H9 (cell line): Measurements from ENCODE around the gene FAS. TPM values are rescaled to one million over a fixed set of nuclear protein-coding genes. Genes with fewer than 3 reads are reported as not detected.

Experiments used
- DNase-seq: peaks from one replicate; pipeline ENCODE4 v3.0.0-alpha.2; 2017
- H2AFZ ChIP-seq: one replicate; pipeline ENCODE4 v1.6.1; 2013; ENCODE audit warnings: mild to moderate bottlenecking, low read length, control low read depth, moderate library complexity
- H2AK5ac ChIP-seq: 2 replicates; pipeline ENCODE4 v1.6.1; 2013; ENCODE audit warnings: low read length, control low read depth, mixed read lengths; ENCODE audit not compliant: insufficient read length
- H2BK120ac ChIP-seq: one replicate; pipeline ENCODE4 v1.6.1; 2013; ENCODE audit warnings: low read depth, mild to moderate bottlenecking, low read length, control low read depth, inconsistent platforms; ENCODE audit not compliant: poor library complexity, severe bottlenecking
- H2BK12ac ChIP-seq: 2 replicates; pipeline ENCODE4 v1.6.1; 2013; ENCODE audit warnings: low read length, control low read depth, mixed read lengths, low read depth; ENCODE audit not compliant: insufficient read length
- H2BK15ac ChIP-seq: 2 replicates; pipeline ENCODE4 v1.6.1; 2013; ENCODE audit warnings: low read depth, low read length, control low read depth
- H2BK20ac ChIP-seq: one replicate; pipeline ENCODE4 v1.6.1; 2013; ENCODE audit warnings: low read depth, mild to moderate bottlenecking, low read length, control low read depth, inconsistent platforms; ENCODE audit not compliant: poor library complexity, severe bottlenecking
- H2BK5ac ChIP-seq: 2 replicates; pipeline ENCODE4 v1.6.1; 2013; ENCODE audit warnings: low read length, control low read depth, mixed read lengths; ENCODE audit not compliant: insufficient read length
- H3K14ac ChIP-seq: 2 replicates; pipeline ENCODE4 v1.6.1; 2013; ENCODE audit warnings: low read length, control low read depth; ENCODE audit not compliant: insufficient read depth
- H3K18ac ChIP-seq: 2 replicates; pipeline ENCODE4 v1.6.1; 2013; ENCODE audit warnings: low read depth, mild to moderate bottlenecking, mixed read lengths, low read length, control low read depth; ENCODE audit not compliant: insufficient read length
- H3K23ac ChIP-seq: 2 replicates; pipeline ENCODE4 v1.6.1; 2013; ENCODE audit warnings: low read length, control low read depth, mixed read lengths, low read depth; ENCODE audit not compliant: insufficient read length
- H3K23me2 ChIP-seq: 2 replicates; pipeline ENCODE4 v1.6.1; 2013; ENCODE audit warnings: low read depth, mild to moderate bottlenecking, mixed read lengths, low read length, control low read depth; ENCODE audit not compliant: insufficient read length, poor library complexity, severe bottlenecking
- H3K27ac ChIP-seq: 2 replicates; pipeline ENCODE4 v1.5.1; 2013; ENCODE audit warnings: low read length, control low read depth, mixed read lengths, low read depth; ENCODE audit not compliant: insufficient read length
- H3K27me3 ChIP-seq: 2 replicates; pipeline ENCODE4 v1.6.1; 2013; ENCODE audit warnings: low read length, control low read depth, inconsistent platforms; ENCODE audit not compliant: insufficient read depth
- H3K4ac ChIP-seq: 2 replicates; pipeline ENCODE4 v1.6.1; 2013; ENCODE audit warnings: low read depth, mild to moderate bottlenecking, control low read depth, inconsistent platforms, low read length, moderate library complexity
- H3K4me1 ChIP-seq: 2 replicates; pipeline ENCODE4 v1.6.1; 2013; ENCODE audit warnings: low read length, control low read depth, inconsistent platforms; ENCODE audit not compliant: insufficient read depth
- H3K4me2 ChIP-seq: 2 replicates; pipeline ENCODE4 v1.6.1; 2013; ENCODE audit warnings: low read length, control low read depth, mixed read lengths; ENCODE audit not compliant: insufficient read length, insufficient read depth
- H3K56ac ChIP-seq: 2 replicates; pipeline ENCODE4 v1.6.1; 2013; ENCODE audit warnings: low read depth, mild to moderate bottlenecking, mixed read lengths, low read length, control low read depth; ENCODE audit not compliant: insufficient read length
- H3K79me1 ChIP-seq: 2 replicates; pipeline ENCODE4 v1.6.1; 2013; ENCODE audit warnings: low read depth, mild to moderate bottlenecking, moderate library complexity, low read length, control low read depth, inconsistent platforms; ENCODE audit not compliant: insufficient read depth, poor library complexity, severe bottlenecking
- H3K79me2 ChIP-seq: 2 replicates; pipeline ENCODE4 v1.6.1; 2013; ENCODE audit warnings: low read length, control low read depth, inconsistent platforms; ENCODE audit not compliant: insufficient read depth
- H3K9ac ChIP-seq: 2 replicates; pipeline ENCODE4 v1.6.1; 2013; ENCODE audit warnings: low read length, control low read depth, mixed read lengths; ENCODE audit not compliant: insufficient read length; ENCODE audit errors: extremely low read depth
- H3K9me3 ChIP-seq: one replicate; pipeline ENCODE4 v1.6.1; 2013; ENCODE audit warnings: low read depth, low read length, inconsistent platforms; ENCODE audit not compliant: control insufficient read depth
- H3T11ph ChIP-seq: one replicate; pipeline ENCODE4 v1.6.1; 2013; ENCODE audit warnings: mild to moderate bottlenecking, low read length, control low read depth, inconsistent platforms
- H4K20me1 ChIP-seq: one replicate; pipeline ENCODE4 v1.6.1; 2013; ENCODE audit not compliant: control insufficient read depth, insufficient read length, insufficient read depth
- H4K5ac ChIP-seq: 2 replicates; pipeline ENCODE4 v1.6.1; 2013; ENCODE audit warnings: low read depth, mild to moderate bottlenecking, mixed read lengths, low read length, control low read depth; ENCODE audit not compliant: insufficient read length
- H4K8ac ChIP-seq: replicated peaks from 2 replicates; pipeline ENCODE4 v1.6.1; 2013; ENCODE audit warnings: low read length, control low read depth, mixed read lengths, low read depth; ENCODE audit not compliant: insufficient read length
- H4K91ac ChIP-seq: 2 replicates; pipeline ENCODE4 v1.6.1; 2013; ENCODE audit warnings: low read depth, mild to moderate bottlenecking, moderate library complexity, mixed read lengths, low read length, control low read depth; ENCODE audit not compliant: insufficient read length
- H3K27ac Mint-ChIP-seq, 3 experiments: 2 replicates in 2 of 3; 3 replicates in 1 of 3; pipeline ENCODE4 v1.8.0; 2020 to 2021; ENCODE audit warnings: mixed read lengths in 3 of 3, mild to moderate bottlenecking in 1 of 3, moderate library complexity in 1 of 3
- H3K27me3 Mint-ChIP-seq: 2 replicates; pipeline ENCODE4 v1.8.0; 2021; ENCODE audit warnings: low read depth, mild to moderate bottlenecking, moderate library complexity, mixed read lengths
- H3K36me3 Mint-ChIP-seq, 3 experiments: 2 replicates in 2 of 3; 3 replicates in 1 of 3; pipeline ENCODE4 v1.8.0; 2020 to 2021; ENCODE audit warnings: low read depth in 3 of 3, mixed read lengths in 3 of 3; ENCODE audit not compliant: insufficient read depth in 1 of 3
- H3K4me1 Mint-ChIP-seq, 2 experiments: 2 replicates each; pipeline ENCODE4 v1.8.0; 2020; ENCODE audit warnings: mixed read lengths in 2 of 2
- H3K4me3 Mint-ChIP-seq, 2 experiments: 2 replicates in 1 of 2; 3 replicates in 1 of 2; pipeline ENCODE4 v1.8.0; 2020 to 2021; ENCODE audit warnings: mild to moderate bottlenecking in 2 of 2, mixed read lengths in 2 of 2, moderate library complexity in 1 of 2
- H3K9me3 Mint-ChIP-seq, 2 experiments: 2 replicates in 1 of 2; 3 replicates in 1 of 2; pipeline ENCODE4 v1.8.0; 2020; ENCODE audit warnings: mild to moderate bottlenecking in 2 of 2, mixed read lengths in 2 of 2, moderate library complexity in 1 of 2
- CTCF ChIP-seq: fragments of 200-600 bp; sonication (generic); conservative IDR thresholded peaks from 3 replicates; pipeline ENCODE4 v1.8.0; 2021; ENCODE audit warnings: antibody characterized with exemption, mild to moderate bottlenecking
- total RNA-seq: library from RNA; stranded (reverse); gene quantifications from 2 replicates; pipeline ENCODE4 v1.2.1, GENCODE V29; 2021

FAS gene
- total RNA-seq, 1 experiment from 2014 or later = 3.0 TPM

- no peak overlapping the region for H2AFZ ChIP-seq
- no peak overlapping the region for H2BK12ac ChIP-seq
- no peaks in the 10 kb centered on the region for H3K4me1 ChIP-seq
- no peak overlapping the region for H3K27ac ChIP-seq
- no peak overlapping the region for H3K23ac ChIP-seq
- DNase-seq = no peak
- H3K4me2 ChIP-seq = no peak overlapping the region
- no peaks in the 10 kb centered on the region for H4K20me1 ChIP-seq
- H3K18ac ChIP-seq = no peak overlapping the region
- H3K36me3 Mint-ChIP-seq = no peaks in the 10 kb centered on the region
- H4K91ac ChIP-seq = no peak overlapping the region
- H3K9me3 Mint-ChIP-seq = no peaks in the 10 kb centered on the region
- no peak overlapping the region for H3K4me3 Mint-ChIP-seq
- H3K23me2 ChIP-seq = no peaks in the 10 kb centered on the region
- H2AK5ac ChIP-seq = no peak overlapping the region
- H3K14ac ChIP-seq = no peak overlapping the region
- H2BK5ac ChIP-seq = no peak overlapping the region
- H3K27ac Mint-ChIP-seq = no peak overlapping the region
- H2BK120ac ChIP-seq = no peak overlapping the region
- H2BK20ac ChIP-seq = no peak overlapping the region
- H3K79me2 ChIP-seq = no peaks in the 10 kb centered on the region
- H3K4me1 Mint-ChIP-seq = peaks cover 0 to 9% of the 10 kb centered on the region in 2 experiments; a peak in 2 of 4 replicates
- H3K9me3 ChIP-seq = no peaks in the 10 kb centered on the region
- no peak overlapping the region for H4K8ac ChIP-seq
- H3K56ac ChIP-seq = no peak overlapping the region
- H3K27me3 ChIP-seq = no peaks in the 10 kb centered on the region
- no peak for TF ChIP-seq CTCF
- H3K4ac ChIP-seq = no peak overlapping the region
- H3K27me3 Mint-ChIP-seq = no peaks in the 10 kb centered on the region
- no peaks in the 10 kb centered on the region for H3K79me1 ChIP-seq
- H3T11ph ChIP-seq = no peak overlapping the region
- H4K5ac ChIP-seq = no peak overlapping the region
- H3K9ac ChIP-seq = no peak overlapping the region
- no peak overlapping the region for H2BK15ac ChIP-seq
Measured at GRCh38 chr10:88961266-88961665, 29.3 kb upstream of the FAS start.
